IPS DF 19.7 (cell line): ENCODE measurements around the gene NBPF14.
"Not testable (repeated sequence)": the region's sequence is repeated elsewhere in the genome, so short reads cannot be mapped to it uniquely, and the experiment has no call there.

Experiments used
- DNase-seq: peaks from one replicate; pipeline ENCODE4 v3.0.0-alpha.2; 2013; ENCODE audit warnings: low read depth, low spot score

NBPF14 gene

GRCh38 chr1:148595911-148596310, at the start of gene NBPF14:
TSS of gene NBPF14 (minus strand) at chr1:148596011. CDS start at chr1:148595717, 294 bp downstream.
- DNase-seq: not testable (repeated sequence)

GRCh38 chr1:148625451-148625850, 29.6 kb upstream of the NBPF14 start:
- DNase-seq: not testable (repeated sequence)

GRCh38 chr1:148618216-148618615, 22.4 kb upstream of the NBPF14 start:
- DNase-seq: not testable (repeated sequence)

- DNase-seq: not testable (repeated sequence)
Measured at GRCh38 chr1:148605266-148605665, 9.5 kb upstream of the NBPF14 start.

- DNase-seq: not testable (repeated sequence)
Measured at GRCh38 chr1:148595360-148595759, 451 bp downstream of the NBPF14 start.

- DNase-seq: not testable (repeated sequence)
Measured at GRCh38 chr1:148591098-148591497, 4.7 kb downstream of the NBPF14 start.

- not testable (repeated sequence) for DNase-seq
Measured at GRCh38 chr1:148532158-148532557, 63.7 kb downstream of the NBPF14 start.

GRCh38 chr1:148529101-148529567, 66.7 kb downstream of the NBPF14 start:
- DNase-seq: not testable (repeated sequence)

GRCh38 chr1:148528591-148528990, 67.2 kb downstream of the NBPF14 start:
- not testable (repeated sequence) for DNase-seq

- not testable (repeated sequence) for DNase-seq
Measured at GRCh38 chr1:148526587-148526986, 69.2 kb downstream of the NBPF14 start.

GRCh38 chr1:148523205-148524144, 72.3 kb downstream of the NBPF14 start:
- not testable (repeated sequence) for DNase-seq

- DNase-seq: peak; percentile 98
Measured at GRCh38 chr1:148522561-148523204, 73.1 kb downstream of the NBPF14 start.

- not testable (repeated sequence) for DNase-seq
Measured at GRCh38 chr1:148522072-148522471, 73.7 kb downstream of the NBPF14 start.

GRCh38 chr1:148514310-148514709, 81.5 kb downstream of the NBPF14 start:
- not testable (repeated sequence) for DNase-seq

GRCh38 chr1:148512571-148513184, 83.1 kb downstream of the NBPF14 start:
- not testable (repeated sequence) for DNase-seq

- DNase-seq: not testable (repeated sequence)
Measured at GRCh38 chr1:148493933-148494332, 101.9 kb downstream of the NBPF14 start.

GRCh38 chr1:148483029-148483428, 112.8 kb downstream of the NBPF14 start, which contains the start of gene PPIAL4G:
TSS of gene PPIAL4G (minus strand) at chr1:148483302. CDS start at chr1:148483252, 50 bp downstream.
- DNase-seq: not testable (repeated sequence)
